ENCODE results near the gene CLUH.

DNA sequence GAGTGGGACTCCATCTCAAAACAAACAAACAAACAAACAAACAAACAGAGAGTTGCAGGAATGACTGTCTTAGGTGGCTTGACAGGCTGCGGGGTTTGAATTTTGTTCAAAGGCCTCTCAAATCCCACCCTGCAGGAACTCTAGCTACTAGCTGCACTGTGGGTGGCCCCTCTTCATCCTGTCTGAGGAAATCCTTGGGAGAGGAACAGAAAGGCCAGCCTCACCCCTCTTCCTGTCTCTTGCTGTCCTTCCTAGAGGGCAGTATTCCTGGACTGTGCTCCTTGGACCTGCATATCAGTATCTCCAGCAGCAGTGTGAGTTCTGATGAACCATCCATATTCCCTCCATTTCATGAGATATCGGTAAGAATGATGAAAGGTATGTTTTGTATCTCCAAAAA, 39.9 kb upstream of the CLUH start:
- TF ChIP-seq CTCF (IDR thresholded peaks at IDR 0.05; ENCODE audit: insufficient read depth, low read depth, low read length) (no peak), EZH2 (IDR thresholded peaks at IDR 0.05; ENCODE audit: insufficient read depth, low read length) (no peak)

All from astrocyte (in vitro differentiated cells and primary cell).